ENCODE measurements around the gene PLA2G2D. TPM values are rescaled to one million over a fixed set of nuclear protein-coding genes. Genes with fewer than 3 reads are reported as not detected.

Gene PLA2G2D
- total and polyA plus RNA-seq, 4 donors = 0.06 to 0.14 (median 0.08) TPM; not detected in 1

GRCh38 chr1:20090641-20091040 lies 28.7 kb downstream of the PLA2G2D start (continued):
- TF ChIP-seq REST (IDR thresholded peaks at IDR 0.05) = no peak
- TF ChIP-seq FOXA2 (IDR thresholded peaks at IDR 0.05) = no peak
- TF ChIP-seq, protein P1, sequence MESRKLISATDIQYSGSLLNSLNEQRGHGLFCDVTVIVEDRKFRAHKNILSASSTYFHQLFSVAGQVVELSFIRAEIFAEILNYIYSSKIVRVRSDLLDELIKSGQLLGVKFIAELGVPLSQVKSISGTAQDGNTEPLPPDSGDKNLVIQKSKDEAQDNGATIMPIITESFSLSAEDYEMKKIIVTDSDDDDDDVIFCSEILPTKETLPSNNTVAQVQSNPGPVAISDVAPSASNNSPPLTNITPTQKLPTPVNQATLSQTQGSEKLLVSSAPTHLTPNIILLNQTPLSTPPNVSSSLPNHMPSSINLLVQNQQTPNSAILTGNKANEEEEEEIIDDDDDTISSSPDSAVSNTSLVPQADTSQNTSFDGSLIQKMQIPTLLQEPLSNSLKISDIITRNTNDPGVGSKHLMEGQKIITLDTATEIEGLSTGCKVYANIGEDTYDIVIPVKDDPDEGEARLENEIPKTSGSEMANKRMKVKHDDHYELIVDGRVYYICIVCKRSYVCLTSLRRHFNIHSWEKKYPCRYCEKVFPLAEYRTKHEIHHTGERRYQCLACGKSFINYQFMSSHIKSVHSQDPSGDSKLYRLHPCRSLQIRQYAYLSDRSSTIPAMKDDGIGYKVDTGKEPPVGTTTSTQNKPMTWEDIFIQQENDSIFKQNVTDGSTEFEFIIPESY (IDR thresholded peaks at IDR 0.05) = no peak

DNA sequence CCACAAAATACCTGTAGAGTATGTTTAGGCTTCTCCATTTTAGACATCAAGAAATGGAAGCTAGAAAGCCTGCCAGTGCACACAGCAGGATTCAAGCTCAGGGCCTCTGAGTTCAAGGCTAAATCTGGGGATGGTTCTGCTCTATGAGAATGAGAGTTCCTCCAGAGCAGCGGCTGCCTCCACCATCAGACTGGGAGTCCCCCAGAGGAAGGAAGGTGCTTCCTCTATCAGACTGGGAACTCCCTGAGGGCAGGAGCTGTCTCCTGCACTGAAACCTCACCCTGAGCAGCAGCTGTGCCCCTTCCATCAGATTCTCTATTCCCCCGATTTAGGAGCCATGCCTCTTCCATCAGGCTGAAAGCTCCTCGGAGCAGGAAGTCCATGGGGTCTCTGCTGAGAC lies 29.2 kb downstream of the PLA2G2D start:
- Histone ChIP-seq H3K9ac (ENCODE audit: low read depth in 1 of 2, low read length in 2 of 2) (no peak overlapping the region), H3K36me3 (ENCODE audit: control insufficient read depth in 4 of 4, insufficient read depth in 3 of 4, low read depth in 1 of 4, low read length in 3 of 4) (no peaks in the 10 kb centered on the region), H3K27me3 (ENCODE audit: control insufficient read depth in 4 of 4, insufficient read depth in 4 of 4, low read length in 3 of 4) (no peaks in the 10 kb centered on the region), H3K27ac (ENCODE audit: low read depth in 1 of 2, low read length in 2 of 2) (no peak overlapping the region), H3K9me3 (ENCODE audit: control insufficient read depth in 4 of 4, low read length in 3 of 4) (no peaks in the 10 kb centered on the region), H3K4me3 (ENCODE audit: low read depth in 1 of 3, low read length in 3 of 3) (no peak overlapping the region), H3K4me1 (ENCODE audit: control insufficient read depth in 4 of 4, insufficient read depth in 4 of 4, low read length in 3 of 4) (no peaks in the 10 kb centered on the region)
- no peak for TF ChIP-seq HNF4A (conservative IDR thresholded peaks at IDR 0.05)
- TF ChIP-seq YY1 (IDR thresholded peaks at IDR 0.05) = no peak
- no peak for TF ChIP-seq RAD21 (IDR thresholded peaks at IDR 0.05)
- TF ChIP-seq FOXA1 (IDR thresholded peaks at IDR 0.05) = no peak
- no peak for TF ChIP-seq FOXA2 (IDR thresholded peaks at IDR 0.05)
- no peak for TF ChIP-seq RXRA (IDR thresholded peaks at IDR 0.05)
- no peak for TF ChIP-seq REST (IDR thresholded peaks at IDR 0.05)
- TF ChIP-seq, protein P1 (IDR thresholded peaks at IDR 0.05) = no peak
- TF ChIP-seq MAX (IDR thresholded peaks at IDR 0.05) = no peak
- no peak for TF ChIP-seq JUND (IDR thresholded peaks at IDR 0.05)
- no peak for TF ChIP-seq HNF4G (IDR thresholded peaks at IDR 0.05)
- no peak for TF ChIP-seq SP1 (IDR thresholded peaks at IDR 0.05)
- no peak for TF ChIP-seq EGR1 (IDR thresholded peaks at IDR 0.05; ENCODE audit: low read depth in 2 of 2)
- no peak for TF ChIP-seq ATF3 (IDR thresholded peaks at IDR 0.05)
- no peak for TF ChIP-seq CTCF (IDR thresholded peaks at IDR 0.05; ENCODE audit: low read depth, low read length, missing input control)
- no peak for TF ChIP-seq NR2F2 (IDR thresholded peaks at IDR 0.05)
- TF ChIP-seq GABPA (IDR thresholded peaks at IDR 0.05 in 1 of 2, conservative IDR thresholded peaks at IDR 0.05 in 1 of 2) = no peak
- TF ChIP-seq TAF1 (conservative IDR thresholded peaks at IDR 0.05) = no peak
- WGBS = 91% methylated on average over 3 of the region's 3 CpGs
- DNase-seq (ENCODE audit: low spot score) = no peak

Measured in liver (tissue), 9 donors.